Endodermal cell (in vitro differentiated cells): ENCODE results near the gene TANK. TPM values are rescaled to one million over a fixed set of nuclear protein-coding genes. Genes with fewer than 3 reads are reported as not detected.

ENCODE experiments used
- DNase-seq: peaks from one replicate; pipeline ENCODE4 v3.0.0-alpha.2; 2017
- H3K27ac ChIP-seq: 2 replicates; pipeline ENCODE4 v1.5.1; 2013; ENCODE audit warnings: mild to moderate bottlenecking, low read depth, low read length, moderate library complexity
- H3K27me3 ChIP-seq: 2 replicates; pipeline ENCODE4 v1.6.1; 2013; ENCODE audit warnings: mild to moderate bottlenecking, low read length, moderate library complexity; ENCODE audit not compliant: insufficient read depth, control insufficient read depth, poor library complexity, severe bottlenecking
- H3K36me3 ChIP-seq: 2 replicates; pipeline ENCODE4 v1.7.0; 2013; ENCODE audit warnings: mild to moderate bottlenecking, low read length, moderate library complexity; ENCODE audit not compliant: control insufficient read depth, insufficient read depth
- H3K4me1 ChIP-seq: one replicate; pipeline ENCODE4 v1.7.0; 2013; ENCODE audit warnings: low read length; ENCODE audit not compliant: control insufficient read depth, insufficient read depth
- H3K4me3 ChIP-seq: 2 replicates; pipeline ENCODE4 v1.5.1; 2013; ENCODE audit warnings: mild to moderate bottlenecking, low read length, moderate library complexity
- H3K9ac ChIP-seq: 2 replicates; pipeline ENCODE4 v1.6.1; 2013; ENCODE audit warnings: mild to moderate bottlenecking, low read length, moderate library complexity; ENCODE audit not compliant: poor library complexity, severe bottlenecking; ENCODE audit errors: extremely low read depth
- H3K9me3 ChIP-seq: 2 replicates; pipeline ENCODE4 v1.6.1; 2013; ENCODE audit warnings: mild to moderate bottlenecking, low read length, moderate library complexity; ENCODE audit not compliant: control insufficient read depth
- H3K27ac Mint-ChIP-seq: 2 replicates; pipeline ENCODE4 v1.8.0; 2020; ENCODE audit warnings: mixed read lengths
- H3K27me3 Mint-ChIP-seq: 2 replicates; pipeline ENCODE4 v1.8.0; 2021; ENCODE audit warnings: mild to moderate bottlenecking, mixed read lengths; ENCODE audit not compliant: insufficient read depth
- H3K36me3 Mint-ChIP-seq: 2 replicates; pipeline ENCODE4 v1.8.0; 2020; ENCODE audit warnings: low read depth, mixed read lengths
- H3K4me1 Mint-ChIP-seq: 2 replicates; pipeline ENCODE4 v1.8.0; 2020; ENCODE audit warnings: mixed read lengths
- H3K4me3 Mint-ChIP-seq: 2 replicates; pipeline ENCODE4 v1.8.0; 2020; ENCODE audit warnings: mild to moderate bottlenecking, moderate library complexity, mixed read lengths
- H3K9me3 Mint-ChIP-seq: 2 replicates; pipeline ENCODE4 v1.8.0; 2020; ENCODE audit warnings: mild to moderate bottlenecking, mixed read lengths
- WGBS, 2 experiments: methylation state at CpG; one replicate each; pipeline versions ENCODE4 v1.1.5 to v1.1.7; 2013; ENCODE audit warnings: missing lambda C conversion rate in 2 of 2, mixed read lengths in 1 of 2; ENCODE audit not compliant: insufficient coverage in 1 of 2, insufficient read length in 1 of 2; 5-methylcytosine and 5-hydroxymethylcytosine counted together
- total RNA-seq, 2 donors: library from RNA; stranded (reverse); fragmentation: NEBNext Ultra II Directional in 1 of 2; extraction: Animal tissue kit (Norgen Biotek cat#: 25700) in 1 of 2; gene quantifications; 2 replicates in 1 of 2; 3 replicates in 1 of 2; pipeline ENCODE4 v1.2.1, GENCODE V29; 2021
- TF ChIP-seq, protein P1 (sequence below): fragments of 200-600 bp; sonication (generic); conservative IDR thresholded peaks from 2 replicates; pipeline ENCODE4 v1.5.0; 2021; ENCODE audit warnings: antibody characterized with exemption, mild to moderate bottlenecking

The TANK gene
- total RNA-seq, 2 donors from 2014 or later: 22.4 to 33.2 TPM

- Histone ChIP-seq H3K27me3 (peaks cover 4% of the 10 kb centered on the region), H3K9me3 (no peaks in the 10 kb centered on the region), H3K4me3 (peak overlapping the region; percentile 84), H3K4me1 (peaks cover 24% of the 10 kb centered on the region), H3K9ac (no peak overlapping the region), H3K36me3 (no peaks in the 10 kb centered on the region), H3K27ac (no peak overlapping the region)
- peaks cover 47% of the 10 kb centered on the region for H3K4me1 Mint-ChIP-seq
- TF ChIP-seq, protein P1, sequence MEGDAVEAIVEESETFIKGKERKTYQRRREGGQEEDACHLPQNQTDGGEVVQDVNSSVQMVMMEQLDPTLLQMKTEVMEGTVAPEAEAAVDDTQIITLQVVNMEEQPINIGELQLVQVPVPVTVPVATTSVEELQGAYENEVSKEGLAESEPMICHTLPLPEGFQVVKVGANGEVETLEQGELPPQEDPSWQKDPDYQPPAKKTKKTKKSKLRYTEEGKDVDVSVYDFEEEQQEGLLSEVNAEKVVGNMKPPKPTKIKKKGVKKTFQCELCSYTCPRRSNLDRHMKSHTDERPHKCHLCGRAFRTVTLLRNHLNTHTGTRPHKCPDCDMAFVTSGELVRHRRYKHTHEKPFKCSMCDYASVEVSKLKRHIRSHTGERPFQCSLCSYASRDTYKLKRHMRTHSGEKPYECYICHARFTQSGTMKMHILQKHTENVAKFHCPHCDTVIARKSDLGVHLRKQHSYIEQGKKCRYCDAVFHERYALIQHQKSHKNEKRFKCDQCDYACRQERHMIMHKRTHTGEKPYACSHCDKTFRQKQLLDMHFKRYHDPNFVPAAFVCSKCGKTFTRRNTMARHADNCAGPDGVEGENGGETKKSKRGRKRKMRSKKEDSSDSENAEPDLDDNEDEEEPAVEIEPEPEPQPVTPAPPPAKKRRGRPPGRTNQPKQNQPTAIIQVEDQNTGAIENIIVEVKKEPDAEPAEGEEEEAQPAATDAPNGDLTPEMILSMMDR: no peak
- no peaks in the 10 kb centered on the region for H3K9me3 Mint-ChIP-seq
- H3K27ac Mint-ChIP-seq: no peak overlapping the region
- no peak for DNase-seq
- H3K27me3 Mint-ChIP-seq: peaks cover 4% of the 10 kb centered on the region
- H3K36me3 Mint-ChIP-seq: no peaks in the 10 kb centered on the region
- 35 to 53% methylated on average over 3 to 5 of the region's 5 CpGs for WGBS, 2 experiments
- H3K4me3 Mint-ChIP-seq: peak overlapping the region; percentile 61
Measured at GRCh38 chr2:161246281-161246680, 86.1 kb downstream of the TANK start.

- no peaks in the 10 kb centered on the region for H3K9me3 ChIP-seq
- no peak overlapping the region for H3K4me3 Mint-ChIP-seq
Measured at GRCh38 chr2:161250864-161251436, 90.7 kb downstream of the TANK start.

GRCh38 chr2:161257123-161257952, 97.1 kb downstream of the TANK start:
- H3K4me1 Mint-ChIP-seq: no peaks in the 10 kb centered on the region
- 90 to 91% methylated on average over 8 of the region's 8 CpGs for WGBS, 2 experiments
- H3K27ac Mint-ChIP-seq: no peak overlapping the region
- no peaks in the 10 kb centered on the region for H3K27me3 Mint-ChIP-seq
- Histone ChIP-seq H3K36me3 (no peaks in the 10 kb centered on the region), H3K4me1 (no peaks in the 10 kb centered on the region), H3K4me3 (no peak overlapping the region), H3K27me3 (no peaks in the 10 kb centered on the region), H3K9ac (no peak overlapping the region), H3K27ac (no peak overlapping the region), H3K9me3 (no peaks in the 10 kb centered on the region)
- TF ChIP-seq, protein P1: no peak
- DNase-seq: no peak
- no peaks in the 10 kb centered on the region for H3K36me3 Mint-ChIP-seq
- no peak overlapping the region for H3K4me3 Mint-ChIP-seq
- no peaks in the 10 kb centered on the region for H3K9me3 Mint-ChIP-seq

More at GRCh38 chr2:161250864-161251436, 90.7 kb downstream of the TANK start:
- H3K36me3 ChIP-seq: no peaks in the 10 kb centered on the region
- TF ChIP-seq, protein P1: peak; percentile 85
- no peak overlapping the region for H3K4me3 ChIP-seq
- no peak overlapping the region for H3K9ac ChIP-seq
- no peaks in the 10 kb centered on the region for H3K27me3 Mint-ChIP-seq
- WGBS, 2 experiments: 2 to 8% methylated on average over 2 of the region's 2 CpGs
- peaks cover 10% of the 10 kb centered on the region for H3K4me1 ChIP-seq
- H3K27ac Mint-ChIP-seq: no peak overlapping the region
- H3K9me3 Mint-ChIP-seq: no peaks in the 10 kb centered on the region
- H3K36me3 Mint-ChIP-seq: no peaks in the 10 kb centered on the region
- DNase-seq: peak; percentile 55
- no peaks in the 10 kb centered on the region for H3K27me3 ChIP-seq
- peaks cover 21% of the 10 kb centered on the region for H3K4me1 Mint-ChIP-seq
- no peak overlapping the region for H3K27ac ChIP-seq
